Heart left ventricle (tissue), 13 donors: ENCODE measurements around the gene C16orf82.
A peak's percentile ranks its signal among the peaks of the same experiment; 100 is the strongest.

Experiments used
- CTCF ChIP-seq, 12 donors: fragments of 200-600 bp; sonication (generic) in 4 of 12; IDR thresholded peaks; one replicate each; pipeline versions ENCODE4 v1.5.0 to v1.8.0; 2018 to 2022; ENCODE audit warnings: antibody characterized with exemption in 12 of 12, mild to moderate bottlenecking in 5 of 12
- POLR2A ChIP-seq, 2 donors: fragments of 450-650 bp; IDR thresholded peaks; one replicate each; pipeline ENCODE4 v1.6.1; 2017; ENCODE audit warnings: antibody characterized with exemption in 2 of 2, mild to moderate bottlenecking in 2 of 2, moderate library complexity in 2 of 2
- donor health status: ischemic (EF 13 %, LVEDD 7.1; RV severe dilation, severe dysfunction).
- donor health status: DM: no; HTN: yes; CAD: no.
- donor health status: DM: no; HTN: no; CAD: no.
- donor health status: ischemic (EF 25% LVEDD 6.9; RV normal size, moderate dysfunction).
- donor health status: ischemic (EF 25% LVEDD 5.7; RV mildly dilated, moderate dysfunction).
- donor health status: ischemic (EF 35%, LVEDD 5.7; RV mildly dilated, moderate dysfunction).
- donor health status: nonischemic (EF 11% LVEDD 7.7; RV severe dilation, severe dysfunction).
- donor health status: DM: yes; HTN: yes; CAD: no.
- donor health status: PGD.
- donor health status: ischemic (EF 29% LVEDD 5.4; RV normal size, mild dysfunction).
- donor health status: nonischemic (EF 23%, LVEDD 6.1; RV moderate dilation, normal function).

DNA sequence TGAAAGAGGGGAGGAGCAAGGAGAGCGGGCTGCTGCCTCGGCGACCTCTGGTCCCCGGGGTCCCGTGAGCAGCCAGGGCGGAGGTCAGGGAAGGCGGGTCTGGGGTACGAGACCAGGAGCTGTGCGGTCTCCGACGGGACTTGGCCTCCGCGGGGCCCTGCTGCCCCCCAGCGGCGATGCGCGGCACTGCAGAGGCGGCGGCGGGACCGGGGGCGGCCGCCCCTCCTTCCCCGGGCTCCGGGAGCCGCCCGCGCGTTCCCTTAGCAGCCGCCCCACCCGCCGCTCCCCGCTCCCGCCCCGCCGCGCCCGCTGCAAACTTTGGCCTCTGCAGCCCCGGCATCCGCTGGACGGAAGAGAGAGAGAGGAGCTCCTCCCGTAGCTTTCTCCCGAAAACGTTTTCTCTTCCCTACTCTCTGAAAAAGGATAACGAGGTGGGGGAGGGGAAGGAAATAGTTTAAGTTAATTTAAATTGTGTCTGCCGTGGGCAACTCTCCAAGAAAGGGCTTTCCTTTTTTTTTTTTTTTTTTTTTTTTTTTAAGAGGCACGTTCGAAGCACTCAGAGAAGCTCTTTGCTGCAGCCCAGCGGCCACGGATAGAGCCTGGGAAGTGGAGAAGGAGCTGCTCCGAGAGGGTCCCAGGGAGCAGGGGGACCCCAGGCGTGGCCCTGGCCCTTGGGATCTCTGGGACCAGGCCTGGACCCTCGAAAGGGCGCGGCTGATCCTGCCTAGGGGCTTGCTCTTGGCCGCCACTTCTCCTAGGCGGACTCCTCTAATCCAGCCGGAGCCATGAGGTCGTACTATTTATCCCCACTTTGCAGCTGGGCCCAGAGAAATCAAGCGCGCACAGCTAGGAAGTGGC, 43.2 kb downstream of the C16orf82 start:
- peak; percentile 70 to 99 (median 92) for TF ChIP-seq CTCF (IDR thresholded peaks at IDR 0.05)
- no peak for TF ChIP-seq POLR2A (IDR thresholded peaks at IDR 0.05)
